ENCODE measurements around the gene PRRC2C.
"Not testable (repeated sequence)": the region's sequence is repeated elsewhere in the genome, so short reads cannot be mapped to it uniquely, and the experiment has no call there.

GRCh38 chr1:171603042-171603441 lies 117.7 kb downstream of the PRRC2C start:
- TF ChIP-seq POLR2A, CTCF (IDR thresholded peaks at IDR 0.05): not testable (repeated sequence)
